OCI-LY3 (cell line): ENCODE results near the gene CNTNAP2.

Experiments used
- CTCF ChIP-seq: fragments of 200-600, 300-600 bp; sonication (generic); IDR thresholded peaks from 2 replicates; pipeline ENCODE4 v1.5.1; 2014; ENCODE audit warnings: antibody characterized with exemption, low read length, low read depth
- EZH2phosphoT487 ChIP-seq: fragments of 200-600 bp; shearing (Covaris generic); IDR thresholded peaks from 2 replicates; pipeline ENCODE4 v1.6.1; 2018; ENCODE audit warnings: antibody characterized with exemption, mixed run types, low read depth

- no peak for TF ChIP-seq CTCF
- no peak for TF ChIP-seq EZH2phosphoT487
These were observed 1393.6 kb downstream of the CNTNAP2 start for GRCh38 chr7:147510201-147510542.
